AG04450 (cell line): ENCODE results near the gene RNF11. TPM values are rescaled to one million over a fixed set of nuclear protein-coding genes. Genes with fewer than 3 reads are reported as not detected.

Experiments
- CTCF ChIA-PET: fragments of 300-600, 350-600 bp; formaldehyde crosslinking; extraction: SDS; loops from one replicate; lab custom pipeline; 2022; ENCODE audit warnings: antibody characterized with exemption, inconsistent platforms; lab: Charles Lee
- POLR2A ChIA-PET: fragments of 350-600 bp; formaldehyde crosslinking; extraction: SDS; loops from one replicate; lab custom pipeline; 2021; ENCODE audit warnings: antibody characterized with exemption, inconsistent platforms; lab: Yijun Ruan, JAX
- DNase-seq: peaks from one replicate; pipeline ENCODE4 v3.0.0-alpha.2; 2011; ENCODE audit warnings: low read depth, low spot score
- H3K27ac ChIP-seq: one replicate; pipeline ENCODE4 v1.5.1; 2012; ENCODE audit warnings: low read depth, low read length, control low read depth
- H3K27me3 ChIP-seq: one replicate; pipeline ENCODE4 v1.6.0; 2012; ENCODE audit warnings: low read length; ENCODE audit not compliant: control insufficient read depth, insufficient read depth
- H3K4me3 ChIP-seq: 2 replicates; pipeline ENCODE4 v1.5.1; 2011; ENCODE audit warnings: mild to moderate bottlenecking, low read depth, low read length, control low read depth
- H3K9me3 ChIP-seq: 2 replicates; pipeline ENCODE4 v1.5.1; 2012; ENCODE audit warnings: low read length; ENCODE audit not compliant: control insufficient read depth, insufficient read depth
- polyA plus RNA-seq: library from polyadenylated mRNA; depleted of rRNA; stranded (reverse); fragments of >200 nt; gene quantifications from 2 replicates; pipeline ENCODE4 v1.2.3, GENCODE V29; 2011
- TF ChIP-seq, protein P1 (sequence below): IDR thresholded peaks from 2 replicates; pipeline ENCODE4 v1.5.1; 2011; ENCODE audit warnings: low read depth, low read length, control low read depth, inconsistent platforms

The RNF11 gene
- polyA plus RNA-seq, 1 experiment = 163 TPM

GRCh38 chr1:51316846-51317120, 80.7 kb downstream of the RNF11 start:
- no peak overlapping the region for H3K4me3 ChIP-seq
- POLR2A ChIA-PET = no interaction called here
- CTCF ChIA-PET = interaction anchor here (2.3 kb wide), 1 partner anchor 20 kb away, joined by 5 read pairs; no protein-coding TSS in a partner anchor
- no peaks in the 10 kb centered on the region for H3K27me3 ChIP-seq
- no peaks in the 10 kb centered on the region for H3K9me3 ChIP-seq
- DNase-seq = no peak
- TF ChIP-seq, protein P1, sequence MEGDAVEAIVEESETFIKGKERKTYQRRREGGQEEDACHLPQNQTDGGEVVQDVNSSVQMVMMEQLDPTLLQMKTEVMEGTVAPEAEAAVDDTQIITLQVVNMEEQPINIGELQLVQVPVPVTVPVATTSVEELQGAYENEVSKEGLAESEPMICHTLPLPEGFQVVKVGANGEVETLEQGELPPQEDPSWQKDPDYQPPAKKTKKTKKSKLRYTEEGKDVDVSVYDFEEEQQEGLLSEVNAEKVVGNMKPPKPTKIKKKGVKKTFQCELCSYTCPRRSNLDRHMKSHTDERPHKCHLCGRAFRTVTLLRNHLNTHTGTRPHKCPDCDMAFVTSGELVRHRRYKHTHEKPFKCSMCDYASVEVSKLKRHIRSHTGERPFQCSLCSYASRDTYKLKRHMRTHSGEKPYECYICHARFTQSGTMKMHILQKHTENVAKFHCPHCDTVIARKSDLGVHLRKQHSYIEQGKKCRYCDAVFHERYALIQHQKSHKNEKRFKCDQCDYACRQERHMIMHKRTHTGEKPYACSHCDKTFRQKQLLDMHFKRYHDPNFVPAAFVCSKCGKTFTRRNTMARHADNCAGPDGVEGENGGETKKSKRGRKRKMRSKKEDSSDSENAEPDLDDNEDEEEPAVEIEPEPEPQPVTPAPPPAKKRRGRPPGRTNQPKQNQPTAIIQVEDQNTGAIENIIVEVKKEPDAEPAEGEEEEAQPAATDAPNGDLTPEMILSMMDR = no peak
- H3K27ac ChIP-seq = no peak overlapping the region

DNA sequence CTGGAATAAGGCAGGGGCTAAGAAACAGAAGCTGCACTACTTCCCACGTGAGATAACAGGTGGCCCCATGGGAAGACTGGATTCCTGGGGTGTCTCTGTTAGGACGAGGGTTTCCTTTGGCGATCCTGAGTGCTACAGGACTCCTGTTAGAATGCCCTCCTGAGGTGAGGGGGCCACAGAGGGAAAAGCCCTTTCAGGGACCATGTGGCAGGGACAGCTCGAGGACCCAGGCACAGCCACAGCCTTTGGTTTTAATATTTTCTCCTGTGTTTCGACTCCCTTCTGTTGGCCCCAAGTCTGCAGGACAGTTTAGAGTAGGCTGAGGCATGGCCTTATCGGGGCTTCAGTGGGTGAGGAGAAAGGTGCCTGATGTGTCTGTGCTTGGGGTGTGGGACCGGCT, 81.7 kb downstream of the RNF11 start:
- no peaks in the 10 kb centered on the region for H3K27me3 ChIP-seq
- H3K27ac ChIP-seq = no peak overlapping the region
- TF ChIP-seq, protein P1 = no peak
- H3K4me3 ChIP-seq = no peak overlapping the region
- ChIA-PET POLR2A (no interaction called here), CTCF (no interaction called here)
- H3K9me3 ChIP-seq = no peaks in the 10 kb centered on the region
- DNase-seq = no peak

- Histone ChIP-seq H3K27ac (no peak overlapping the region), H3K4me3 (no peak overlapping the region), H3K27me3 (no peaks in the 10 kb centered on the region), H3K9me3 (no peaks in the 10 kb centered on the region)
- ChIA-PET CTCF (interaction anchor here (0.7 to 1.4 kb wide), 2 partner anchors 24 to 448 kb away, joined by 4 read pairs; no protein-coding TSS in a partner anchor), POLR2A (interaction anchor here (0.6 to 0.7 kb wide), 4 partner anchors 20 to 351 kb away, joined by 3 to 9 read pairs (median 8); no protein-coding TSS in a partner anchor)
- no peak for DNase-seq
- TF ChIP-seq, protein P1 = no peak
These were observed 85.2 kb downstream of the RNF11 start for GRCh38 chr1:51320967-51321923.

DNA sequence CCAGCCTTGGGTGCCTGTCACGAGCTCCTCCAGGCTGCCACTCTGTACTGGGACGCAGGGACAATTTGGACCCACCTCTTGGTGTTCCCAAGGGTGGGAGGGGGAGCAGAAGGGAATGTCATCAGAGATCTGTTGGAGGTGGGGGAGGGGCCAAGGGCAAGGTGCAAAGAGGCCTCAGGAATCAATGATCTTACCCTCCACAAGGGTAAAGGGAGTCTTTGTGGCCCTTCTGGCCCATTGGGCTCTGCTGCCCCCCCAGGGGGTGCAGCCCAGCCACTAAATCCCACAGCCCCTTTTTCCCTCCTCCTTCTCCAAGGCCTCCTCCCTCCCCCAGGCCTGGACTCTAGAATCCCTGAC, 85.8 kb downstream of the RNF11 start:
- ChIA-PET CTCF (no interaction called here), POLR2A (interaction anchor here (0.6 kb wide), 1 partner anchor 19 kb away, joined by 8 read pairs; no protein-coding TSS in a partner anchor)
- Histone ChIP-seq H3K9me3 (no peaks in the 10 kb centered on the region), H3K27ac (no peak overlapping the region), H3K27me3 (no peaks in the 10 kb centered on the region), H3K4me3 (no peak overlapping the region)
- TF ChIP-seq, protein P1 = no peak
- no peak for DNase-seq

DNA sequence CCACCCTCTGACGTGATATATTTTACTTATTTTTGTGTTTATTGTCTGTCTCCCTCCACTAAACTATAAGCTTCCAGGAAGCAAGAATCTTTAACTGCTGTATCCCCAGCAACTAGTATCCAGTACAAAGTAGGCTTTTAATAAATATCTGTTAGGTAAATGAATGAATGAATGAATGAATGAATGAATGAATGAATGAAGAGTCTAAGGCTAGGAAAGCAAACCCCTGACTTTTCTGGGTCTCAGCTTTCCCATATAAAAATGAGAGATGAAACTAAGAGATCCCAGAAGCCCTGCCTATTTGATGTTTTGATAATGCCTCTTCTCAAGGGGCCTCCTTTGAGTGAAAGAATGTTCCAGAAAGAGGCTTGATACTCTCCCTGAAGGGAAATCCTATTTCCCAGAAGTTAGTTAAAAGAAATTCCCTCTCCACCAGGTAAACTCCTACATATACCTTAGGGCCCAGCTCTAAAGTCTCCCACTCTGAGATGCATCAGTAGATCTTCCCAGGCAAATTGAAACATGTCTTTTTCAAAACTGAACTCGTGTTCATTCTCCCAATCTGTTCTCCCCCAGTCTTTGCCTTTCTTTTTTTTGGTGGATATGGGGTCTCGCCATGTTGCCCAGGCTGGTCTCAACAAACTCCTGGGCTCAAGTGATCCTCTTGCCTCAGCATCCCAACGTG, 86.5 kb downstream of the RNF11 start:
- Histone ChIP-seq H3K4me3 (no peak overlapping the region), H3K27me3 (no peaks in the 10 kb centered on the region), H3K27ac (no peak overlapping the region), H3K9me3 (no peaks in the 10 kb centered on the region)
- ChIA-PET CTCF (no interaction called here), POLR2A (no interaction called here)
- DNase-seq = no peak
- TF ChIP-seq, protein P1 = no peak
